Chondrocyte (in vitro differentiated cells): Measurements from ENCODE around the gene MLX. TPM values are rescaled to one million over a fixed set of nuclear protein-coding genes. Genes with fewer than 3 reads are reported as not detected.

ENCODE experiments used
- DNase-seq: peaks from one replicate; pipeline ENCODE4 v3.0.0; 2021; ENCODE audit warnings: mixed read lengths, low spot score
- H3K27ac Mint-ChIP-seq: one replicate; pipeline ENCODE4 v1.8.0; 2021; ENCODE audit warnings: mild to moderate bottlenecking, moderate library complexity, mixed read lengths; ENCODE audit not compliant: unreplicated experiment
- H3K27me3 Mint-ChIP-seq: 2 replicates; pipeline ENCODE4 v1.8.0; 2021; ENCODE audit warnings: low read depth, mixed read lengths
- H3K36me3 Mint-ChIP-seq: 2 replicates; pipeline ENCODE4 v1.8.0; 2021; ENCODE audit warnings: low read depth, mixed read lengths
- H3K4me1 Mint-ChIP-seq: 2 replicates; pipeline ENCODE4 v1.8.0; 2021; ENCODE audit warnings: low read depth, mild to moderate bottlenecking, mixed read lengths
- H3K4me3 Mint-ChIP-seq: one replicate; pipeline ENCODE4 v1.8.0; 2021; ENCODE audit warnings: mild to moderate bottlenecking, moderate library complexity, mixed read lengths; ENCODE audit not compliant: unreplicated experiment
- H3K9me3 Mint-ChIP-seq: 2 replicates; pipeline ENCODE4 v1.8.0; 2021; ENCODE audit warnings: low read depth, mixed read lengths
- total RNA-seq: library from RNA; stranded (reverse); gene quantifications from 3 replicates; pipeline ENCODE4 v1.2.1, GENCODE V29; 2021
- TF ChIP-seq, protein P1 (sequence below): fragments of 200-600 bp; sonication (generic); IDR thresholded peaks from 2 replicates; pipeline ENCODE4 v1.5.0; 2021; ENCODE audit warnings: antibody characterized with exemption, mild to moderate bottlenecking, moderate library complexity

MLX gene
- total RNA-seq, 1 donor from 2014 or later: 30.3 TPM

DNA sequence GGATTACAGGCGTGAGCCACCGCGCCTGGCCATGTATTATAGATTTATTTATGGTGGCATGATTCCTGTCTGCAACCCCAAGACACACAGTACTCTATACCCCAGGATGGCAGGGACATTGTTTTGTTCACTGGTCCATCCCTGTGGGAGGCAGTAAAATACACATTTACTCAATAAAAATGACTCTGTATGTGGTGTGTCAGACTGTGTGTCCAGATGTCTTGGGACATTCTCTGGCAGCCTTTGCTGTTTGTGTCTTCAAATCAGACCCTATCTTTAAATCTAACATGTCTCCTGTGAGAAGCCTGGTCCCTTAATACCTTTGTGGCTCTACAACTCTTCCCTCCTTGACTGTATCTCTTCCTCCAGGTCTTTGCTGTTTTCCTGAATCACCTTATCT, 6.7 kb upstream of the MLX start:
- Mint-ChIP-seq H3K27me3 (no peaks in the 10 kb centered on the region), H3K4me1 (peaks cover 48% of the 10 kb centered on the region), H3K9me3 (no peaks in the 10 kb centered on the region), H3K36me3 (no peaks in the 10 kb centered on the region), H3K27ac (peak overlapping the region; percentile 63), H3K4me3 (no peak overlapping the region)
- TF ChIP-seq, protein P1, sequence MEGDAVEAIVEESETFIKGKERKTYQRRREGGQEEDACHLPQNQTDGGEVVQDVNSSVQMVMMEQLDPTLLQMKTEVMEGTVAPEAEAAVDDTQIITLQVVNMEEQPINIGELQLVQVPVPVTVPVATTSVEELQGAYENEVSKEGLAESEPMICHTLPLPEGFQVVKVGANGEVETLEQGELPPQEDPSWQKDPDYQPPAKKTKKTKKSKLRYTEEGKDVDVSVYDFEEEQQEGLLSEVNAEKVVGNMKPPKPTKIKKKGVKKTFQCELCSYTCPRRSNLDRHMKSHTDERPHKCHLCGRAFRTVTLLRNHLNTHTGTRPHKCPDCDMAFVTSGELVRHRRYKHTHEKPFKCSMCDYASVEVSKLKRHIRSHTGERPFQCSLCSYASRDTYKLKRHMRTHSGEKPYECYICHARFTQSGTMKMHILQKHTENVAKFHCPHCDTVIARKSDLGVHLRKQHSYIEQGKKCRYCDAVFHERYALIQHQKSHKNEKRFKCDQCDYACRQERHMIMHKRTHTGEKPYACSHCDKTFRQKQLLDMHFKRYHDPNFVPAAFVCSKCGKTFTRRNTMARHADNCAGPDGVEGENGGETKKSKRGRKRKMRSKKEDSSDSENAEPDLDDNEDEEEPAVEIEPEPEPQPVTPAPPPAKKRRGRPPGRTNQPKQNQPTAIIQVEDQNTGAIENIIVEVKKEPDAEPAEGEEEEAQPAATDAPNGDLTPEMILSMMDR: no peak
- DNase-seq: no peak

DNA sequence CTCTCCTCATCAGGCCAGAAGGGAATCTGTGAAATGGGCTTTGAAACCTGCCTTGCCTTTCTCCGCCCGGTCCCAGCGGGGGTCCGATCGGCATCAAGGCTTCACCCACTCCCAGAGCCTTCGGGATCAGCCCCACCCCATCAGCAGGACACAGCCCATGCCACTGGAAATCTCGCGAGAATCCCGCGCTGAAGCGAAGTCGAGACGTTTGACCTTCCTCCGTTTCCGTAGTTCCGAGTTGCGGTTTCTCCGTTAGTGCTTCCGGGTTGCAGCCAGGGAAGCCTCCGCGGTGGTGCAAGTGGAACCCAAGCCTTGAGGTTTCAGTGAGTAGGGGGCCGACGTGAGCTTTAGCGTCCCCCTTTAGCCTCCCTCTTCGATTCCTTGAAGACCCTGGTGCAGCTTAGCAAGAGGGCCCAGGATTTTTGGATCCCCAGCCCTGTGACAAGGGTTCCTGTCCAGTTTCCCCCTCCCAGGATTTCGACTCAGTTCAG, 5.0 kb upstream of the MLX start, which contains the start of gene COASY:
Gene COASY, plus strand, starts transcription at position 252 of the 491 bp plus-strand sequence. CDS start 475 bp downstream, outside the sequence.
- Mint-ChIP-seq H3K36me3 (peaks cover 1% of the 10 kb centered on the region), H3K27ac (peak within 1 kb of the TSS; percentile 93), H3K4me1 (peaks cover 42% of the 10 kb centered on the region), H3K27me3 (no peaks in the 10 kb centered on the region), H3K4me3 (peak within 1 kb of the TSS; percentile 90), H3K9me3 (no peaks in the 10 kb centered on the region)
- TF ChIP-seq, protein P1: no peak
- peak; percentile 98 for DNase-seq

DNA sequence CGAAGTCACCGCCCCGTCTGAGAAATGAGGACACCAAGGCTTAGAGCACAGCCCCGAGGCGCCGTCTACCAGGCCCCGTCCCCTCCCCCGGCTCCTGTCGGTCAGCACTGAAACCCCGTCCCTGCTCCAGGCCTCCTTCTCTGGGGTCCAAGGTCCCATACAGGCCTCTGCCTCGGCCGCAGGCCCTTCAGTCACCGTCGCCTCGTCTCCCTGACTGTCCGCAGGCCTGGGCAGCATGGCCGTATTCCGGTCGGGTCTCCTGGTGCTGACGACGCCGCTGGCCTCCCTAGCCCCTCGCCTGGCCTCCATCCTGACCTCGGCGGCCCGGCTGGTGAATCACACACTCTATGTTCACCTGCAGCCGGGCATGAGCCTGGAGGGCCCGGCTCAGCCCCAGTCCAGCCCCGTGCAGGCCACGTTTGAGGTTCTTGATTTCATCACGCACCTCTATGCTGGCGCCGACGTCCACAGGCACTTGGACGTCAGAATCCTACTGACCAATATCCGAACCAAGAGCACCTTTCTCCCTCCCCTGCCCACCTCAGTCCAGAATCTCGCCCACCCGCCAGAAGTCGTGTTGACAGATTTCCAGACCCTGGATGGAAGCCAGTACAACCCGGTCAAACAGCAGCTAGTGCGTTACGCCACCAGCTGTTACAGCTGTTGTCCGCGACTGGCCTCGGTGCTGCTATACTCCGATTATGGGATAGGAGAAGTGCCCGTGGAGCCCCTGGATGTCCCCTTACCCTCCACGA, 4.3 kb upstream of the MLX start:
- peak overlapping the region; percentile 93 for H3K27ac Mint-ChIP-seq
- H3K4me3 Mint-ChIP-seq: peak overlapping the region; percentile 90
- no peaks in the 10 kb centered on the region for H3K27me3 Mint-ChIP-seq
- TF ChIP-seq, protein P1: no peak
- H3K36me3 Mint-ChIP-seq: peaks cover 2% of the 10 kb centered on the region
- H3K9me3 Mint-ChIP-seq: no peaks in the 10 kb centered on the region
- DNase-seq: no peak
- H3K4me1 Mint-ChIP-seq: peaks cover 40% of the 10 kb centered on the region

DNA sequence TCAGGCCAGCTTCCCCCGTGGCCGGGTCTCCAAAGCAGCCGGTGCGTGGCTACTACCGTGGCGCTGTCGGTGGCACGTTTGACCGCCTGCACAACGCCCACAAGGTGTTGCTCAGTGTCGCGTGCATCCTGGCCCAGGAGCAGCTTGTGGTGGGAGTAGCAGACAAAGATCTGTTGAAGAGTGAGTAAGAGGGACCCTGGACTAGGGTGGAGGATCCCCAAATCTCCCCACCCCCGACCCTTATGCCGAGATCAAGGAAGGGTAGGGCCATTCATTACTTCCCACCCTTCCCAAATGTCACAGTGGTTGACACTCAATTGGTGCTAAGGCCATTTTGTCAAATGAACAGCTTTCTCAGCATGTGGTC, 3.8 kb upstream of the MLX start:
- Mint-ChIP-seq H3K4me3 (peak overlapping the region; percentile 90), H3K27ac (peak overlapping the region; percentile 93), H3K4me1 (peaks cover 45% of the 10 kb centered on the region), H3K36me3 (peaks cover 5% of the 10 kb centered on the region), H3K27me3 (no peaks in the 10 kb centered on the region), H3K9me3 (no peaks in the 10 kb centered on the region)
- no peak for DNase-seq
- TF ChIP-seq, protein P1: no peak

DNA sequence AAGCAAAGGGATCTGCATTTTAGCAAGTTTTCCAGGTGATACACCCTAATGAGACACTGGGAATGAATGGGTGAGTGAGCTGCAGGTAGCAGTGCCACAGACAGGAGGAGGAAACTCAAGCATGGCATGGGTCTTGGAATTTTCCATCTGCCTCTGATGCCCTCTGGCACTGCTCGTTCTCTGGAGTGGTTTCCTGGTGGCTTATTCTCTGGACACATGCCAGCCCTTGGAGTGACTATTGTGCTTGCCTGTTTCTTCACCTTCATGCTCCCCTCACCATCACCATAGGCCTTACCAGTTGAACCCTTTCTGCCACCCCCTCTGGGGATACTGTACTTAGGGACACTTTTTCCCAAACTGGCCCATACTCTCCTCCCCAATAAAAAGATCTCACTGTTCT, 3.4 kb upstream of the MLX start:
- TF ChIP-seq, protein P1: no peak
- H3K36me3 Mint-ChIP-seq: peaks cover 5% of the 10 kb centered on the region
- H3K4me3 Mint-ChIP-seq: peak overlapping the region; percentile 60
- peaks cover 45% of the 10 kb centered on the region for H3K4me1 Mint-ChIP-seq
- H3K9me3 Mint-ChIP-seq: no peaks in the 10 kb centered on the region
- DNase-seq: no peak
- H3K27ac Mint-ChIP-seq: peak overlapping the region; percentile 61
- no peaks in the 10 kb centered on the region for H3K27me3 Mint-ChIP-seq
